GM12878 (cell line): ENCODE results near the gene BCKDK. TPM values are rescaled to one million over a fixed set of nuclear protein-coding genes. Genes with fewer than 3 reads are reported as not detected.

ENCODE experiments used
- ATAC-seq: fragments of 200-7000 bp; cut with Tn5 transposase; 3 replicates; pipeline ENCODE4 v1.9.1; 2020; ENCODE audit warnings: mild to moderate bottlenecking, moderate library complexity
- BruUV-seq: library from RNA; stranded (reverse); fragments of 400-500 nt; replicated peaks from 2 replicates; lab custom pipeline; 2021; lab: Mats Ljungman, UMichigan
- CTCF ChIA-PET: fragments of 300-600 bp; sonication (Branson Sonifier 250); formaldehyde crosslinking; extraction: SDS; loops from one replicate; lab custom pipeline; 2021; ENCODE audit warnings: inconsistent platforms; lab: Yijun Ruan, JAX
- POLR2A ChIA-PET: fragments of 350-600 bp; formaldehyde crosslinking; extraction: SDS; loops from one replicate; lab custom pipeline; 2021; ENCODE audit warnings: inconsistent platforms; lab: Charles Lee
- RAD21 ChIA-PET: fragments of 300-600 bp; sonication (Branson Sonifier 250); formaldehyde crosslinking; loops from one replicate; lab custom pipeline; 2023; ENCODE audit warnings: antibody characterized with exemption; ENCODE audit not compliant: unreplicated experiment; lab: Charles Lee
- SMC1A ChIA-PET: fragments of 300-600 bp; sonication (Branson Sonifier 250); formaldehyde crosslinking; loops from one replicate; lab custom pipeline; 2023; ENCODE audit not compliant: unreplicated experiment, uncharacterized antibody; lab: Charles Lee
- DNase-seq: peaks from one replicate; pipeline ENCODE4 v3.0.0-alpha.2; 2011; ENCODE audit warnings: low read depth, low spot score
- FAIRE-seq: peaks from 3 replicates; lab custom pipeline; 2011; peaks lifted over from hg19 to GRCh38; lab: Jason Lieb, UNC
- H2AFZ ChIP-seq: 2 replicates; pipeline ENCODE4 v1.6.0; 2011; ENCODE audit warnings: low read depth, low read length, control low read depth; ENCODE audit not compliant: control insufficient read depth
- H3K27ac ChIP-seq: 2 replicates; pipeline ENCODE4 v1.5.1; 2011; ENCODE audit warnings: control low read depth; ENCODE audit not compliant: control insufficient read depth, insufficient read depth
- H3K27me3 ChIP-seq, 2 experiments: replicated peaks in 1 of 2; 2 replicates each; pipeline versions ENCODE4 v1.6.0 to v1.6.1; 2011; ENCODE audit warnings: low read length in 1 of 2; ENCODE audit not compliant: control insufficient read depth in 2 of 2, insufficient read depth in 2 of 2
- H3K36me3 ChIP-seq, 2 experiments: 2 replicates each; pipeline ENCODE4 v1.5.1; 2011; ENCODE audit warnings: low read length in 1 of 2; ENCODE audit not compliant: control insufficient read depth in 2 of 2, insufficient read depth in 2 of 2
- H3K4me1 ChIP-seq: 2 replicates; pipeline ENCODE4 v1.6.1; 2011; ENCODE audit warnings: mild to moderate bottlenecking, low read length, moderate library complexity, mixed read lengths; ENCODE audit not compliant: control insufficient read depth, insufficient read depth
- H3K4me2 ChIP-seq: 2 replicates; pipeline ENCODE4 v1.6.0; 2011; ENCODE audit warnings: control low read depth; ENCODE audit not compliant: control insufficient read depth, insufficient read depth
- H3K4me3 ChIP-seq: fragments of 200-600 bp; sonication (generic); 2 replicates; pipeline ENCODE4 v1.5.1; 2016
- H3K79me2 ChIP-seq: 2 replicates; pipeline ENCODE4 v1.6.0; 2011; ENCODE audit warnings: low read length; ENCODE audit not compliant: control insufficient read depth, insufficient read depth
- H3K9ac ChIP-seq: 2 replicates; pipeline ENCODE4 v1.8.0; 2011; ENCODE audit warnings: low read length, control low read depth, mixed read lengths; ENCODE audit not compliant: control insufficient read depth, insufficient read depth
- H3K9me3 ChIP-seq: replicated peaks from 3 replicates; pipeline ENCODE4 v1.5.1; 2011; ENCODE audit warnings: mild to moderate bottlenecking, low read length; ENCODE audit not compliant: control insufficient read depth, insufficient read depth
- H4K20me1 ChIP-seq: 2 replicates; pipeline ENCODE4 v1.6.0; 2011; ENCODE audit not compliant: control insufficient read depth, insufficient read depth
- CREB1 ChIP-seq: IDR thresholded peaks from 2 replicates; pipeline ENCODE4 v1.6.1; 2012; ENCODE audit warnings: low read depth, mild to moderate bottlenecking, inconsistent platforms
- EP300 ChIP-seq, 2 experiments: fragments of 150-350 bp in 1 of 2; IDR thresholded peaks; 2 replicates each; pipeline ENCODE4 v1.6.1; 2011 to 2012; ENCODE audit warnings: low read depth in 2 of 2, low read length in 2 of 2, borderline replicate concordance in 1 of 2, improper control_type of control experiment in 1 of 2, inconsistent platforms in 1 of 2; ENCODE audit not compliant: control insufficient read depth in 1 of 2
- EZH2 ChIP-seq: IDR thresholded peaks from 2 replicates; pipeline ENCODE4 v1.6.1; 2012; ENCODE audit warnings: low read depth, mild to moderate bottlenecking, control low read depth, inconsistent platforms, low read length, borderline replicate concordance; ENCODE audit not compliant: control insufficient read depth
- FOXK2 ChIP-seq: fragments of 450-650 bp; IDR thresholded peaks from 2 replicates; pipeline ENCODE4 v1.6.1; 2017; ENCODE audit warnings: mild to moderate bottlenecking, moderate library complexity
- HDAC2 ChIP-seq: fragments of 200-600 bp; sonication (generic); IDR thresholded peaks from 2 replicates; pipeline ENCODE4 v1.6.1; 2017
- IKZF2 ChIP-seq, 2 experiments: fragments of 450-650 bp; IDR thresholded peaks; 2 replicates each; pipeline ENCODE4 v1.6.1; 2017; ENCODE audit warnings: mild to moderate bottlenecking in 2 of 2, moderate library complexity in 2 of 2
- KLF5 ChIP-seq: fragments of 450-650 bp; IDR thresholded peaks from 2 replicates; pipeline ENCODE4 v1.6.1; 2014; ENCODE audit warnings: mild to moderate bottlenecking; ENCODE audit not compliant: partially characterized antibody
- MTA3 ChIP-seq: IDR thresholded peaks from 2 replicates; pipeline ENCODE4 v1.6.1; 2012; ENCODE audit warnings: low read length, inconsistent platforms, borderline replicate concordance
- POLR2AphosphoS5 ChIP-seq: IDR thresholded peaks from 2 replicates; pipeline ENCODE4 v1.6.1; 2011; ENCODE audit warnings: mild to moderate bottlenecking, low read length, inconsistent platforms
- SUPT20H ChIP-seq: IDR thresholded peaks from 2 replicates; pipeline ENCODE4 v1.6.1; 2011; ENCODE audit warnings: low read depth, mild to moderate bottlenecking, low read length, moderate library complexity, borderline replicate concordance; ENCODE audit not compliant: control insufficient read depth
- TAF1 ChIP-seq: IDR thresholded peaks from 2 replicates; pipeline ENCODE4 v1.6.1; 2011; ENCODE audit warnings: mild to moderate bottlenecking, low read depth, low read length, borderline replicate concordance
- ZBTB4 ChIP-seq: fragments of 450-650 bp; formaldehyde crosslinking; IDR thresholded peaks from 2 replicates; pipeline ENCODE4 v1.4.0; 2022; ENCODE audit warnings: mild to moderate bottlenecking, moderate library complexity
- WGBS: methylation state at CpG from one replicate; pipeline ENCODE4 v1.1.6; 2016; ENCODE audit warnings: low lambda C conversion rate; ENCODE audit not compliant: insufficient replicate concordance, insufficient coverage; ENCODE audit errors: missing lambda C conversion rate; 5-methylcytosine and 5-hydroxymethylcytosine counted together
- in situ Hi-C: fragments of 300-500 bp; cut with MboI; formaldehyde crosslinking; loops from 9 replicates; pipeline ENCODE4 v1.14.3; 2018; ENCODE audit warnings: mixed read lengths
- intact Hi-C: fragments of 100-400 bp; cut with micrococcal nuclease; formaldehyde crosslinking; loops from one replicate; pipeline ENCODE4 v1.14.2; 2022; ENCODE audit not compliant: unreplicated experiment
- polyA plus RNA-seq, 11 experiments: library from polyadenylated mRNA; depleted of rRNA in 4 of 11; unstranded in 6 of 11; stranded (reverse) in 5 of 11; fragments of >200 nt; fragmentation: Nextera tagmentation in 4 of 11; fragmentation: Illumina TruSeq in 1 of 11; extraction: Ambion mirVana in 4 of 11; extraction: Trizol in 1 of 11; gene quantifications; 1 replicate in 1 of 11; 2 replicates in 10 of 11; pipeline versions ENCODE4 v1.2.1 to v1.2.3, GENCODE V29; 2011 to 2016; ENCODE audit warnings: inconsistent platforms in 2 of 11, missing spikeins in 2 of 11, low read depth in 1 of 11
- total RNA-seq, 4 experiments: library from RNA; depleted of rRNA in 3 of 4; stranded (reverse); fragments of >200 nt in 3 of 4; fragmentation: Illumina TruSeq in 1 of 4; extraction: Trizol in 1 of 4; gene quantifications; 2 replicates each; pipeline versions ENCODE4 v1.2.1 to v1.2.3, GENCODE V29; 2013 to 2021

Gene BCKDK
- total and polyA plus RNA-seq, 10 of the 15 experiments (the other 5 are each of a cell fraction or from before 2014, with no cell fraction given), result 0.68 to 56.6 (median 32.8) TPM

- ChIA-PET CTCF (no interaction called here), SMC1A (no interaction called here)
- WGBS, result 97% methylated on average over 10 of the region's 13 CpGs
Observed at GRCh38 chr16:31080756-31081419, 27.3 kb upstream of the BCKDK start.

More at GRCh38 chr16:31080756-31081419, 27.3 kb upstream of the BCKDK start:
- ATAC-seq, result no peak
- no peaks in the 10 kb centered on the region for H3K4me1 ChIP-seq
- no peak for TF ChIP-seq POLR2AphosphoS5
- TF ChIP-seq KLF5, result no peak
- TF ChIP-seq SUPT20H, result no peak
- no peak for TF ChIP-seq ZBTB4
- TF ChIP-seq HDAC2, result no peak
- no peak for TF ChIP-seq TAF1
- no peak for TF ChIP-seq EZH2
- TF ChIP-seq CREB1, result no peak
- no peak for TF ChIP-seq FOXK2
- no peak for TF ChIP-seq IKZF2 (IDR thresholded peaks at IDR 0.05)
- no peak for TF ChIP-seq MTA3
- TF ChIP-seq EP300 (IDR thresholded peaks at IDR 0.05; ENCODE audit: borderline replicate concordance in 1 of 2, control insufficient read depth in 1 of 2, low read depth in 2 of 2, low read length in 2 of 2), result no peak
- TF ChIP-seq, all 136 proteins: peak for 0
- Histone ChIP-seq H2AFZ (no peak overlapping the region), H3K9me3 (no peaks in the 10 kb centered on the region), H3K36me3 (peaks cover 8 to 14% of the 10 kb centered on the region in 2 experiments; a peak in 3 of 4 replicates), H3K4me2 (no peak overlapping the region), H3K4me3 (no peak overlapping the region), H3K79me2 (peaks cover 2% of the 10 kb centered on the region), H3K27ac (no peak overlapping the region), H4K20me1 (no peaks in the 10 kb centered on the region; the same call in 1 of the 2 replicates), H3K27me3 (no peaks in the 10 kb centered on the region), H3K9ac (no peak overlapping the region)
- no peak for FAIRE-seq
- no peak for DNase-seq
- POLR2A ChIA-PET, result no interaction called here
- in situ Hi-C loops, result no loop called here
- intact Hi-C loops, result no loop called here
- no TSS peak for BruUV-seq
- RAD21 ChIA-PET, result no interaction called here
